OCI-M2 (cell line): Measurements from ENCODE around the gene DDAH2.

ENCODE experiments used
- DNase-seq: peaks from one replicate; lab custom pipeline; 2025; ENCODE audit not compliant: unreplicated experiment; lab: John Stamatoyannopoulos, UW

Gene DDAH2

GRCh38 chr6:31733734-31734133 lies 4.6 kb upstream of the DDAH2 start:
- no peak for DNase-seq

GRCh38 chr6:31732029-31732428 lies 2.9 kb upstream of the DDAH2 start:
- no peak for DNase-seq

- DNase-seq, result no peak
These were observed 1.6 kb upstream of the DDAH2 start for GRCh38 chr6:31730631-31731086.

GRCh38 chr6:31729979-31730630 lies 1.0 kb upstream of the DDAH2 start:
- DNase-seq, result peak; percentile 95

- DNase-seq, result peak; percentile 94
These were observed 448 bp upstream of the DDAH2 start for GRCh38 chr6:31729515-31729978.

GRCh38 chr6:31727717-31728671 lies 1.1 kb downstream of the DDAH2 start:
- DNase-seq, result no peak

GRCh38 chr6:31727034-31727716 lies 1.9 kb downstream of the DDAH2 start:
- no peak for DNase-seq

GRCh38 chr6:31725502-31726350 lies 3.4 kb downstream of the DDAH2 start:
- no peak for DNase-seq

GRCh38 chr6:31723980-31724691 lies 5.0 kb downstream of the DDAH2 start:
- no peak for DNase-seq

- peak; percentile 78 for DNase-seq
These were observed 5.7 kb downstream of the DDAH2 start, which contains the start of gene MPIG6B for GRCh38 chr6:31723245-31723979. Gene MPIG6B, plus strand, starts transcription at chr6:31723373. Its CDS starts 11 bp downstream, at chr6:31723384.

- no peak for DNase-seq
These were observed 6.9 kb downstream of the DDAH2 start for GRCh38 chr6:31722173-31722572.

- no peak for DNase-seq
These were observed 7.6 kb downstream of the DDAH2 start, which contains the start of gene LY6G6C for GRCh38 chr6:31721351-31722020. Gene LY6G6C, minus strand, starts transcription at chr6:31721746. Its CDS starts 67 bp downstream, at chr6:31721679.

GRCh38 chr6:31720196-31720770 lies 8.8 kb downstream of the DDAH2 start:
- no peak for DNase-seq

GRCh38 chr6:31719001-31719400 lies 10.1 kb downstream of the DDAH2 start:
- no peak for DNase-seq

GRCh38 chr6:31718265-31718664 lies 10.8 kb downstream of the DDAH2 start:
- DNase-seq, result no peak

- DNase-seq, result no peak
These were observed 11.4 kb downstream of the DDAH2 start for GRCh38 chr6:31717499-31718222.
